ENCODE data around the gene HPS4.
"Not testable (repeated sequence)": the region's sequence is repeated elsewhere in the genome, so short reads cannot be mapped to it uniquely, and the experiment has no call there.

Gene HPS4

DNA sequence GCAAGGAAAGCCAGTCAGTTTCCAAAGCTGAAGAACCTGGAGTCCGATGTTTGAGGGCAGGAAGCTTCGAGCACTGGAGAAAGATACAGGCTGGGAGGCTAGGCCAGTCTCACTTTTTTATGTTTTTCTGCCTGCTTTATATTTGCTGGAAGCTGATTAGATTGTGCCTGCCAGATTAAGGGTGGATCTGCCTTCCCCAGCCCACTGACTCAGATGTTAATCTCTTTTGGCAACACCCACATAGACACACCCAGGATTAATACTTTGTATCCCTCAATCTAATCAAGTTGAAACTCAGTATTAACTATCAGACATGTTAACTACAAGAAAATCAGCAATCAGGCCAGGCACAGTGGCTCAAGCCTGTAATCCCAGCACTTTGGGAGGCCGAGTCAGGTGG is 44.8 kb downstream of the HPS4 start:
- not testable (repeated sequence) for DNase-seq

- DNase-seq, result no peak
Measured at GRCh38 chr22:26437694-26438392, 45.7 kb downstream of the HPS4 start.

DNA sequence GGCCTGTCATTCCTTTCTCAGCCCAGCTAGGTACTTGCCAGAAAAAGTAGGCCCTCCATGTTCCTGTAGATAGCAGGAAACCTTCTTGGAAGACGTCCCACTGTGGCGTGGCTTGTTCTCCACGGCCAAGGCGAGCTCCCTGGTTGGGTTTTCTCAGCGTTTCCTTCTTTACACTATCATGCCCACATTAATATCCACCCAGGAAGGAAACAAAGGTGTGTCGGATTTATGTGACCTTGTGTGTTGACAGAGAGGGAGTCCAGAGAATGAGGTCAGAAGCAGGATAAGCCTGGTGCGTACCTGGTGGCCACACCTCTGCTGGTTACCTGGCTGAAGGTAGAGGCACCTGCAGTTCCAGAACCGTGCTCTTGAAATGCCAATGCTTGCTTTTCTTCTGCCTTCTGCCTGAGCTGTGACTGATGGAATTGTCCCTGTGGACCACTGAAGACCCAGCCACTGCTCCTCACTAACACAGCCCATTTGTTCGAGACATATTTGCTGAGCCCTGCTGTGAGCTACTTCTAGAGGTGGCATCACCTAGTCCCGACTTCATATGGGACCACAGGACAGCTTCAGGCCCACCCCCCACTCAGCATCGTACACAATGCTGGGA is 46.6 kb downstream of the HPS4 start:
- no peak for DNase-seq

- DNase-seq, result no peak
Measured at GRCh38 chr22:26435327-26436093, 48.1 kb downstream of the HPS4 start.

GRCh38 chr22:26433805-26434204 is 49.8 kb downstream of the HPS4 start:
- DNase-seq, result no peak

DNA sequence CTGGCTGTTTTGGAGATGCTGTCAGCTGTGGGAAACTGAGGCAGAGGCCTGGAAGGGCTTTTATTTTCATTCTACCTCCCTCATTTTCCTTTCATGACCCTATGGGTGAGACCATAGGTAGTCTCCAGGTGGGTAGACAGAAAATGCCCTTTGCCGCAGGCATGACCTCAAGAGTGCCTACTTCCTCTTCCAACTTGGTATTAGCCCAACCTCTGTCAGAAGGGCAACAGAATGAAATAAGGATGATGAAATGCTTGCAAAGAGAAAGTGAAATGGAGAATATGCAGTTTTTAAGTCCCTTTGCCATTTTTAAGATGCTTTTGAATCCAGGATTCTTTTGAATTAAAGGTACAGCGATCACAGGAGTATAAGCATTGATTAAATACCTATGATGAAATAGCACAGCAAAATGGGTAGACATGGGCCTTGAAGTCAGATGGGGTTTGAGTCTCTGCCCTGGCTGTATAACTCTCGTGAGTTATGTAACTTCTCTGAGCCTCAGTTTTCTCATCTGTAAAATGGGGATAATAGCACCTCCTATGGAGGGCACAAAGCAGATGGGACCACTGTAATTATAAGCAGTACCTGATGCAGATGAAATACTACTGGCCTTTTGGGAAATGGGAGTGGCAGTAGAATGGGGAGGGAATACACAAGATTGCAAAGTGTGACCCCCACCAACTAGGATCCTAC is 50.8 kb downstream of the HPS4 start:
- no peak for DNase-seq

DNA sequence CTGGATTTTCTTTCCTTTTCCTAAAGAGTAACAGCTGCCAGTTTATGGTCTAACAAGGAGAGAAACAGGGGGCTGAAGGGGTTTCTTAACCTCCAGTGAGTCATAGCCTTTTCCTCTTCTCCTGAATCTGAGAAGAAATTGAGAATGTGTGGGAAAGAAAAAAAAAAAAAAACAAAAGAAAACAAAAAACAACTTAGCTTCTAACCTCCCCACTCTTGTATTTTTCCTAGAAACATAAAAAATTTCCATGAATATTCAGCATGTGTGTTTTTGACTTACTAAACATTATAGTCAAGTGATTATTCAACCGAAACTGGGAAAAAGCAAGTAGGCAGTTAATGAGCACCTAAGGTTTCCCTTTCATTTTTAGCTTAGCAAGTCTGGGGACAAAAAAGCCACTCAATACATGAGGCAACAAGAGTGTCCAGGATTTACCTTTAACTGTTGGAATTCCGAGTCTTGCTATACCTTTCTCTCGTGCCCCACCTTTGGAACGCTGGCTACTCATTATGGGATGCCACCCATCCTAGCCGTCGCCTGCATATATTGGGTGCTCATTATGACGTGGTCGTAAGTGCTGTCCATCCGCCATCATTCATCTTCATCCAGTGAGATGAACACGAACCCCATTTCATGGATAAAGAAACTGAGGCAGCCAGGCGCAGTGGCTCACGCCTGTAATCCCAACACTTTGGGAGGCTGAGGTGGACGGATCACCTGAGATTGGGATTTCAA is 52.2 kb downstream of the HPS4 start:
- no peak for DNase-seq

GRCh38 chr22:26430600-26430999 is 53.0 kb downstream of the HPS4 start:
- no peak for DNase-seq

- peak; percentile 33 for DNase-seq
Measured at GRCh38 chr22:26429458-26430286, 53.9 kb downstream of the HPS4 start.

GRCh38 chr22:26428515-26429457 is 54.8 kb downstream of the HPS4 start, which contains the start of gene ASPHD2:
Gene ASPHD2 (plus strand): TSS chr22:26429260. CDS start chr22:26433616, 4,356 bp downstream.
- DNase-seq, result peak; percentile 88

GRCh38 chr22:26426924-26427323 is 56.7 kb downstream of the HPS4 start:
- DNase-seq, result no peak

- DNase-seq, result no peak
Measured at GRCh38 chr22:26418620-26419019, 65.0 kb downstream of the HPS4 start.

DNA sequence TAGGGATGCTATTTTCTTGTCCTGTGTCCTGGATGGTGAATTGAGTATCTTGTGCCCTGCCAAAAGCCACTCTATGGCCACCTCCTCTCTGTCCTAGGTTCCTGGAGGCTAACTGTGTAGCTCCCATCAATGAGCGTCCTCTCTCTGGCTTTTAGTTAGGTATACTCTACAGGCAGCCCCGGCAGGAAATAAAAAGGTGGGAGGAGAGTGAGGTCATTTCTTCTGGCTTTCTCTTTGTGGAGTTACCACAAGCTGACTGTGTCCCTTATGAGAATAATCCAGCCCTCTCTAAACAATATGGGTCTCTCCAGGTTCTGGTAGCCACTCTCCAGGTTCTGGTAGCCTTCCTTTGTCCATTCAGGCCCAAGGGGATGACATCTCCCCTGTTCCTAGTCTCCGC is 66.2 kb downstream of the HPS4 start:
- no peak for DNase-seq

GRCh38 chr22:26416670-26417276 is 66.8 kb downstream of the HPS4 start:
- peak; percentile 32 for DNase-seq

- no peak for DNase-seq
Measured at GRCh38 chr22:26416256-26416655, 67.3 kb downstream of the HPS4 start.

DNA sequence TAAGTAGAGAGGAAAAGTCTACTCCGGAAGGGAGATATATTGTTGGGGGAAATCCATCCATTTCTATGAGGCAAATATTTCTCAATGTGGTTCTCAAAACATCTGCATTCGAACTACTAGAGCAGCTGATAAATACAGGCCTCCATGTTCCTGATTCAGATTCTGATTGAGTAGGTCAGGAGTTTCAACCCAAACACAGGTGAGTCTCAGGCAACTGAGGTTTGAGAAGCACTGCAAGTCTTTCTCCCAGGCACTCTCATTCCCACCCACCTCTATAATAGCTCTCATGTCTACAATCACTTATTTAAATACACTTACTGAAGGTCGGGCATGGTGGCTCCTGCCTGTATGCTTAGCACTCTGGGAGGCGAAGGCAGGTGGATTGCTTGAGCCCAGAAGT is 69.2 kb downstream of the HPS4 start:
- DNase-seq, result no peak

GRCh38 chr22:26410386-26410785 is 73.2 kb downstream of the HPS4 start:
- no peak for DNase-seq

GRCh38 chr22:26409719-26410335 is 73.8 kb downstream of the HPS4 start:
- peak; percentile 58 for DNase-seq

DNA sequence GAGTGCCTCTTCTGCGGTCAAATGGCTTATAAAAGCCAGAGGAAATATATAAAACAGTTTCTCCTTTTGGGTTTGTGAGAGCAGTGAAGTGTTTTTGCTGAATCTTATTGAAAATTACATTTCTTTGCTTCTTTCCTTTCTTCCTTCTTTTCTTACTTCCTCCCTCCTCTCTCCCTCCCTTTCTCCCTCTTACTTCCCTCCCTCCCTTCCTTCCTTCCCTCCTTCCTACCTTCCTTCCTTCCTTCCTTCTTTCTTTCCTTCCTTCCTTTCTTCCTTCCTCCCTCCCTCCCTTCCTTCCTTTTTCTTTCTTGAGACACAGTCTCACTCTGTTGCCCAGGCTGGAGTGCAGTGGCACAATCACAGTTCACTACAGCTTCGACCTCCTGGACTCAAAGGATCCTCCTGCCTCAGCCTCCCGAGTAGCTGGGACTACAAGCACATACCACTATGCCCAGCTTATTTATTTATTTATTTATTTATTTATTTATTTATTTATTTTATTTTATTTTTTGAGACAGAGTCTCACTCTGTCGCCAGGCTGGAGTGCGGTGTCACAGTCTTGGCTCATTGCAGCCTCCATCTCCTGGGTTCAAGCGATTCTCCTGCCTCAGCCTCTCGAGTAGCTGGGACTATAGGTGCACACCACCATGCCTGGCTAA is 74.9 kb downstream of the HPS4 start:
- DNase-seq, result not testable (repeated sequence)

All from eye (tissue), 1 donor.